Lower leg skin (tissue), 3 donors: ENCODE measurements around the gene SORCS2.

Experiments
- POLR2A ChIP-seq, 2 donors: fragments of 450-650 bp; IDR thresholded peaks; one replicate each; pipeline ENCODE4 v1.6.1; 2016 to 2017; ENCODE audit warnings: antibody characterized with exemption in 2 of 2, mild to moderate bottlenecking in 1 of 2, moderate library complexity in 1 of 2
- TF ChIP-seq, protein P1 (sequence below), 3 donors: fragments of 450-650 bp; IDR thresholded peaks; one replicate each; pipeline ENCODE4 v1.5.1; 2016; ENCODE audit warnings: antibody characterized with exemption in 3 of 3, mild to moderate bottlenecking in 3 of 3, moderate library complexity in 2 of 3

- TF ChIP-seq, protein P1, sequence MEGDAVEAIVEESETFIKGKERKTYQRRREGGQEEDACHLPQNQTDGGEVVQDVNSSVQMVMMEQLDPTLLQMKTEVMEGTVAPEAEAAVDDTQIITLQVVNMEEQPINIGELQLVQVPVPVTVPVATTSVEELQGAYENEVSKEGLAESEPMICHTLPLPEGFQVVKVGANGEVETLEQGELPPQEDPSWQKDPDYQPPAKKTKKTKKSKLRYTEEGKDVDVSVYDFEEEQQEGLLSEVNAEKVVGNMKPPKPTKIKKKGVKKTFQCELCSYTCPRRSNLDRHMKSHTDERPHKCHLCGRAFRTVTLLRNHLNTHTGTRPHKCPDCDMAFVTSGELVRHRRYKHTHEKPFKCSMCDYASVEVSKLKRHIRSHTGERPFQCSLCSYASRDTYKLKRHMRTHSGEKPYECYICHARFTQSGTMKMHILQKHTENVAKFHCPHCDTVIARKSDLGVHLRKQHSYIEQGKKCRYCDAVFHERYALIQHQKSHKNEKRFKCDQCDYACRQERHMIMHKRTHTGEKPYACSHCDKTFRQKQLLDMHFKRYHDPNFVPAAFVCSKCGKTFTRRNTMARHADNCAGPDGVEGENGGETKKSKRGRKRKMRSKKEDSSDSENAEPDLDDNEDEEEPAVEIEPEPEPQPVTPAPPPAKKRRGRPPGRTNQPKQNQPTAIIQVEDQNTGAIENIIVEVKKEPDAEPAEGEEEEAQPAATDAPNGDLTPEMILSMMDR (IDR thresholded peaks at IDR 0.05), result no peak
- no peak for TF ChIP-seq POLR2A (IDR thresholded peaks at IDR 0.05)
Observed at GRCh38 chr4:7637139-7637538, 444.8 kb downstream of the SORCS2 start.
